NCI-H146 (cell line): ENCODE measurements around the gene GALNT18.
A peak's percentile ranks its signal among the peaks of the same experiment; 100 is the strongest.

ENCODE experiments used
- DNase-seq: peaks from one replicate; lab custom pipeline; 2025; lab: John Stamatoyannopoulos, UW

Gene GALNT18

DNA sequence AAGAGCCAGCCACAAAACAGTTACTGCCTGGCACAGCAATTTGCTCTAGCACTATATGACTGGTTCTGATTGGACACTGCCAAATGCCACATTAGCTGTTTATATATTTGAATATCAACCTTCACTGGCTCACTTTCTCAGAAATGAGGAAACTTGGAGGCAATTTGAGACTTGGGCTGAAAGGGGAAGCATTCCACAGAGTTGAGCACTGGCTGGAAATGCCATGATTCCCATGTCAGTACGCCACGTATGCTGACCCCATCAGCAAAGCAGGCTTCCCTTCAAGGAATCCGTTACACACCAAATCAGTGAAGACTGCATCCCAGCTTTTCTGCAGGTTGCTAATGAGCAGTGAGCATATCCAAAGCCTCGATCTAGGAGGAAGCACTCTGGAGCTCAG, 34.7 kb downstream of the GALNT18 start:
- no peak for DNase-seq

DNA sequence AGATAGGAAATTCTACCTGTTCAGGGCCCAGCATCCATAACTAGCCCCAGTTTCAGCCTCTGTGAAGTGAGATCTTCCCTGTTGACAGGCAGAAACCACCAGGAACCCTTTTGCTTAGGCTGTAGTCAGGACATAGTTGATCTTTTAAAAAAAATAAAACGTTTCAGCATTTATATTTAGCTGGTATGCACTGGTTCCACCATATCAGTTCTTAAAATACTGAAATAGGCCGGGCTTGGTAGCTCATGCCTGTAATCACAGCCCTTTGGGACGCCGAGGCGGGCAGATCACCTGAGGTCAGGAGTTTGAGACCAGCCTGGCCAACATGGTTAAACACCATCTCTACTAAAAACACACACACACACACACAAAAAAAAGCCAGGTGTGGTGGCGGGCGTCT, 35.3 kb downstream of the GALNT18 start:
- no peak for DNase-seq

DNA sequence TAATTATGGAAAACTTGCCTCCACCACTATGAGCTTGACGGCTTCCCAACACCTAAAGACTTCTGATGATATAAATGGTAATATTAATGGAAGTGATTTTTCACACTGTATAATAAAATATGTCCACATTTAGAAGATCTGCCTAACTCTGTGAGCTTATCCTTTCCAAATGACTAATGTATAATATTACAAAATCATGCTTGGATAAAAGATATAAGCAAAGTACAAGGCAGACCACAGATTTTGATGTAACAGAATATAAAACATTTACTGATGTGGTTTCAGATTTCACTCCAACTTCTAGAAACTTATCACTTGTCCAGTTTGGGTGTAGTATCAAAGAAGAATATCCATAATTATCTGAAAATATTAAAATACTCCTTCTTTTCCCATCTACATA, 36.9 kb downstream of the GALNT18 start:
- DNase-seq, result no peak

DNA sequence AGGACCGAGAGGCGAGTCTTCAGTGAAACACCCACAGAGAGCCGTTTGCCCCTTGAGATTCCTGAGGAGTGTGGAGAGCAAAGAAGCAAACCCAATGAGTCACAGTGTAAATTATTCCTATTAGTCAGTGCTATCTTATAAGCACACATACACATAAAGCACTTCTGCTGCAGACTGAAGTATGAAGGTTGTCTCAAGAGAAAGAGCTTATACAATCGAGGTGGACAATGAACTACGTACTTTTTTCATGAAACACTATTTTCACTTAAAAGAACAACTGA, 37.3 kb downstream of the GALNT18 start:
- no peak for DNase-seq

DNA sequence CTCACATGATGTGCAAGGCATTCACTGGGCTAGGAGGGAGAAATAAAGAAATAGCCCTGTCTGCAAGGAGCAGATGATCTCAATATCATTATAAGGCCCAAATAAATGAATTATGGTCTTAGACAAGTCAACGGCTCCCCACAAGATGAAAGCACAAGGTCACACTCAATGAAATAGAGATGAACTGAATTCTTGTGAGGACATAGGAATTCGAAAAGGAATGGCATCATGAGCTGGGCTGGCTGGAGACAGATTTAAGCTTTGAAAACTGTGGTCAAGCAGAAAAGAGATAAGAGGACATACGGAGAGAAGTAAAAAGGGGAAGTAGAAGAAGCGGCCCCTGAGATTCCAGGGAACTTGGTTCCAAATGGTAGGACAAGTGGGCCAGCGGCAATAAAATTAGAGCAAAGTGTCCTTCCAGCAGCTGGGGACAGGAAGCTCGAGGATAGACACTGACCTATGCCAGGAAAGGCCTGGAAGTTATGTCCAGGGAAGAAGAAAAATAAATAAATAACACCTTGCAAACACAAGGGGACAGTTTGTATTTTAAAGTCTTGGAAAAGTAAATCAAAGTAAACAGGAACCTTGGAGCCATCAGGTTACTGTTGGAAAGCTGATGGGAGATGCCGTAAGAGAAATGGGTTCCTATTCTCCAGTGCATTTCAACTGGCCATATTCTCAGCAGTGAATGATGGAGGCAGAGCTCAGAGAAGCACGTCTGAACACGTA, 37.8 kb downstream of the GALNT18 start:
- DNase-seq, result no peak

DNA sequence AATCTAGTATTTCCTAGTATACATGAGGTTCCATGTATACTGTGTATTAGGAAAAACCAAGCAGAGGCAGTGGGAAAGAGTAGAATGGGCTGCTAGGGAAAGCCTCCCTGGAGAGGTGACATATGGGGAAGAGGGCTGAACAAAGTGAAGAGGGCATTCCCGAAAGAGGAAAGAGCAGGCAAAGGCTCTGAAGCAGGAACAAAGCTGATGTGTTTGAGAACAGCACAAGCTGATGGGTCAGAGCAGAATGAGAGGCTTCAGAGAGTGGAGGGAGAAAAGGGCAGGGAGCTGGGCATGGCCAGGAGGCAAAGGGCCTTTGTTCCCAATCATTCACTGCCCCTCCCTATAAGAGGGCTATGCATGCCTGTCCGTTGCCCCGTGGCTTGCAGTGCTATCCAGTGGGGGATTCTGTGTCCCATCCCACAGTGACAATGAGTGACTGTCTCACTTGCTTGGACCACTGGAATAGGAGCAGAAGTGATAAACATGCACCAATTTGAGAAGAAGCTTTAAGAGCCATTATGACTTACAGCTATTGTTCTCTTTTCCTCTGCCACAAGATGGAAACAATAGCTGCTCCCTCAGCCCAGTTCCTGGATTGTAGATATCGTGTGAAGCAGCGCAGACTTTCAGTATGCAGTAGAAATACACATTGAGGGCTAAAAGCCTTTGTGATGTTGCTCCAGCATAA, 39.6 kb downstream of the GALNT18 start:
- DNase-seq, result no peak

DNA sequence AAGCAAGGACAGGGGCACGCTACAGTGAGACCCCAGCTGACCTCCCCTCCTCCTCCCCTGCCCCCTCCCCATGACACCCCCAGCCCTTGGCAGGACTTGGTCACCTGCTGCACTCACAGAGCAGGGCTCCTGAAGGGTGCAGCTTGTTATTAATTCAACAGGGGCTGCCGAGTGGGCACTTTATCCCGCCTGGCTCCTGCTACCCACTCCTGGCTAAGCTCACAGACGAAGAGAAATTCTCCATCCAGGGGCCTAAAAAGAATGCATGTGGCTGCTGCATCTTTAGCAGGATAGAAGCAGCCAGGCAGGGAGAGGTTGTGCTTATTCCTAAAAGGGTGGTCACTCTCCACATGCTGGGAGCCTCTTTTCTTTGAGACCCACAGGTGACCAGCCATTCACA, 40.3 kb downstream of the GALNT18 start:
- no peak for DNase-seq

DNA sequence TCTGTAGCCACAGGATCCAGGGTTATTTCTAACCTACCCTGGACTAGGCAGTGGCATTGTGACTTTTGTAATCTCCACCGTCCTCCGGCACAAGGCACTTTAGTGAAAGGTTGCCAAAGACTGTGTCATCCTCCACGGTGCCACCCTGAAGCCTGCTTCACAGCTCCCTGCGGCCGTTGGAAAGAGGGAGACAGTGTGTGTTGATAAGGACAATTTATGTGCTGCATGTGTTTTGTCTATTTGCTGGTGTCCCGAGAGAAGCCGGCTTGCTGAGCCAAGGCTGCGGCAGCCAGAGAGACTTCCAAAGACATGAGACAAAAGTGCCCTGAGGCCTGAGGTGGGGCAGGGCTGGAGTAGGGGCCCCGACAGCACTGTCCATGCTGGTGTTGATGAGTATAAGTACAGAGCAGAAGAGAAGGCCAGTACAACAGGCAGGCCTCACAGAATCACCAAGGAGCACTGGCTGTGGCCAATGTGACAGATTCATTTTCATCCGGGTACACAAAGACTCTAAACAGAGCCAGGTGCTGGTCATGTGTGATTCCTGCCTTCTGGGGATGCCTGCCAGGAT, 40.9 kb downstream of the GALNT18 start:
- peak; percentile 31 for DNase-seq

DNA sequence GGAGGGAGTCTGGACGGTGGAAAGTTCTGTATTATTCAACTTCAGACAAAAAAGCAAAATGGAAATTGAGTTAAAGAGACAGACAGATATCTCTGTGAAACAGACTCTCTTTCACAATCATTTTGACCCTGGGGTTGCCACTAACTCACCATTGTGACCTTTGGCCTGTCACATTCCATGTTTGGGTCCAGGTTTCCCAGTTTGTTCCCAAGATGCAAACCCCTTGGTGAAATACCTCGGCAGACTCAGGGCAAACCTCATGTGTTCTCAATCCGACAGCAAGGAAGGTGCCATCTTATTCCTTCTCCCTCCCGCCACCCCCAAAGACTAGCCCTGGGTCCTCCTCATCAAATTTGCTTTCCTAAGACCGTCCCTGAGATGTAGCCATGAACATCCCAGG, 41.8 kb downstream of the GALNT18 start:
- DNase-seq, result no peak

DNA sequence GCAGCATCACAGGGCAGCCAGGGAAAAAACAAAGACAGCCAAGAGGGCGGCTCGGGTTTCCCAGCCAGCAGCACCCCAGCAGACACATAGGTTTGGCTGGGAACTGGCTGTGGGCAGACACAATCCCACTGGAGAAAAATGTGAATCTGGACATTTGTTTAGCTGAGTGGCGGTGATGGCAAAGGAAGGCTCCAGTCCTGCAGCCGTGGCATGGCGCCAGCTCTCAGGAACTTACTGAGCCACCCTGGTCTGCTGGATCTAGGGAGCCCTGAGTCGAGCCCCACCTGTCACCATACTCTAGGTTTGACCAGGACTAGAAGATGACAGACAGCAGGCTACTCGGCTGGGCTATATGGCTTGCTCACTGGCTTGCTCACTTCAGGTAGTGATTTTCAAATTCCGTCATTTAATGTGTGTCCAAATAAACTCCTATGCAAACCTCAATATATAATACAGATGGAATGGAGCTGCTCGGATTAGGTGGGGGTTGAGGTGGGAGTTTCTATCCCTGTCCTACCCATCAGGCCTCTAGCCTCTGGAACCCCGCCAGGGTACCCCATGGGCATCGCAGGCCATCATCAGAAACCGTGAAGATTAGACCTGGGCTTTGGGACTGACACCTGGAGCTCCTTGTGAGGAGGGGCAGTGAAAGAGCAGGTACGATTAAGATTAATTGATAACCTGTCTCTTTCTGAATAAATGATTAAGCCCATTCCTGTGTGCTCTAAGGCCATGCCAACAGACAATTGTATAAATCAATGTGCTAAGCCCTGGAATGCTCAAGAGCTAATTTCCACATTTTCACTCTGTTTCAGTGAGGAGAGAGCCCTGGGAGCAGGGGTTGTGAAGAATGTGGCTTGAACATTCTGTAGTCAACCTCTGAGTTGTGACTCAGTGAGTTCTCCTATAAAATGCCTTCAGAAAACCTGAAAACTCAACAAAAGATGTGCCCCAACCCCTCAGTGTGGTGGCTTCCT, 42.5 kb downstream of the GALNT18 start:
- no peak for DNase-seq

DNA sequence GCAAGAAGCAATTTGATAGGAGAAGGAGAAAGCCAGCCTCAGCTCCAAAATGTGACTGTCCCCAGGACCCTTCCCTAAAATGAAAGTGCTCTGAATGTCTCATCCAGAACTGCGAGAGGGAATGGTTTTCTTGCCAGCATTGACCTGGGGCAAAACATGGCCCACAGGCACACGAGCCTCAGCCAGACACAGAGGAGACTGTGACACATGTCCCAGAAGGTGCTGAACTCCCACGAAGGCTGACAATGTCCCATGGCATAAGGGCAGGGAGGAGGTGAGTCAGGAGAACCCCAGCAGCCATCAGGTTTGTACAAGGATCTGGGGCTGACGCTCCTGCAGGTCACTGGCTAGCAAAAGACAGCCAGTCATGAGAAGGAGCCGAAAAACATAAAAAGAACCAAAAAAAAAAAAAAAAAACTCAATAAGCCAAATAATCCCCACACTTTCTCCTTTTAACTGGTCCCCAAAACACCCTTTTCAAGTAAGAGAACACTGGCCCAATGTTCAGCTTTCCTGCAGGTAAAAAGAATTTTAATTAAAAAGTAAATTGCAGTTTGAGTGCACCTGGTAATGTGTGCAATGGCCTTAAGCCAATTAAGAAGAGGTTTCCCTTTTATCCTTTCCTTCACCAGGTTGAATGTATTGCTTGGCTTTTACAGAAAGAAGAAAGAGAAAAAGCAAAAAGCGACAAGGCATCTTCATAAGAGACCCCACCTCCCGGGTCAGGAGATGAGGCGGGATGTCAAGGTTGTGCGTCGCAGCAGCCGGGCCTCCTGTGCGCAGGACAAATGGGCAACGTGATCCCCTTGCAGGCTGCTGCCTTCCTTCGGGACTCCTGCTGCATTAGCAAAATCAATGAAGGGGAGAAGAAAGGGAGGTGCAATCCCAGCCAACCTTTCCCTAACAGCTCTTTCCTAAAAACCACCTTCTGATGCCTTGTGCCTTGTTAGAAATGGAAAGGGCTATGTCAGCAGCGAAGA, 43.6 kb downstream of the GALNT18 start:
- no peak for DNase-seq

DNA sequence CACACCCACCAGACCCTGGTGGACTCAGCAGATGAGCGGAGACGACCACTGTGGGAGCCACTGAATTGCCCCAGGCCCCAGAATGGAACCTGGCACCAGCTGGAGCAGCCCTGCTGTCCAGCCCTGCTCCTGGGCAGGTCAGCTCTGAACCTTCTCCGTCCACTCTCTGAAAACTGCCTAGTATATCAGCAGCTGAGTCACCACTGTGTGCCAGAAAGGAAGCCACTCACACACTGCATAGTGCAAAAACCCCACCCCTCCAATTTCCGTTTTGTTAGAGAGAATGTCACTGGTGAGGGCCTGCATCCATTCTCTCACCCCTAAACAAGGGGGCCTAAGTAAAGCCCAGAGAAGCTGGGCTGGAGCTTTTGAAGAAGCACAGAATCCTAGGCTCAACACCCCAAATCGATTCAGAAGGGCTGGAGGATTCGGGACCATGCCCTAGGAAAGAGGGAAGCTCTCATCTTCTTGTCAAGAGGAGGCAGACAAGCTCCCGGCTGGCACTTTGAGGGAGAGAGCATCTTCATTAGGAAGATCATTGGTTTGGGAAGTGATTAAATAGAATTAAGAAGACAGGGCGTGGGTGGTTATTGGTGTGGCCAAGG, 44.5 kb downstream of the GALNT18 start:
- no peak for DNase-seq

DNA sequence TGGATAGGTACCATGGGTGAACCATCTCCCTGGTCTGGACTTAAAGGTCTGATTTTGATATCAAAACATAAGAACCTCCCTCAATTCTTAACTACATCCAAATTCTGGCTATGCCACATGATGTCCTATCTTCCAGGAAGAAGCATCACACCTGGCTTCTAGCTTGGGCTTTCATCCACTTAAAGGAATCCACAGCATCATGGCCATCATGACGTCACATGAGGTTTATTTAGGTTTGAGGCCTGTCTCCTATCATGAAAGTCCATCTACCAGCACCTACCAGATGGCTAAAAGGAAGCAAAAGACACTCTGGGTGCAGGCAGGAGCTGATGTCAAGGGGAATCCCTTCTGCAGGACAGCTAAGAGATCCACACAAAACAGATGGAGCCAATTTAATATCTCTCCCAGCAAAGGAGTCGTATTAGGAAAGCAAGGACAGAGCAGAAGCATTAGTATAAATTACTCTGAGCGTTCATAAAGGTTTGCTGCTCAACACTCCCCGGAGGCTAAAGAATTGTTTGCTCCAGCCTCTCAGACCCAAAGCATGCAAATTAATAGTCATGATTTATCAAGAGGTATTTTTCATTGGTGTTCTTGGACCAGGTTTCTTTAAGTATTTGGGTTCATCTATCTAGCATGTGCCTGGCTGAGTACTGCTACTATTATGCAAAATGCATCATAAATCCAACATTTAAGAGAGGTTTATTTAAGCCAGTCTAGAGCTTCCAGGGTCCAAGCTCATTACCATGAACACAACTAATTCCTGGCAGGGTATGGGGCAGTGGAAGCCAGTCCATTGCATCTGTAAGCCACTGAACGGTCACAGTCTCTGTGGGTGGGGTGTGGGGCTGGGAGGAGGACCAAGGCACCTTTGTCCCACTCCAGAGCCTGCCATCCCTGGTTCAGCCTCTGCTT, 47.2 kb downstream of the GALNT18 start:
- no peak for DNase-seq

DNA sequence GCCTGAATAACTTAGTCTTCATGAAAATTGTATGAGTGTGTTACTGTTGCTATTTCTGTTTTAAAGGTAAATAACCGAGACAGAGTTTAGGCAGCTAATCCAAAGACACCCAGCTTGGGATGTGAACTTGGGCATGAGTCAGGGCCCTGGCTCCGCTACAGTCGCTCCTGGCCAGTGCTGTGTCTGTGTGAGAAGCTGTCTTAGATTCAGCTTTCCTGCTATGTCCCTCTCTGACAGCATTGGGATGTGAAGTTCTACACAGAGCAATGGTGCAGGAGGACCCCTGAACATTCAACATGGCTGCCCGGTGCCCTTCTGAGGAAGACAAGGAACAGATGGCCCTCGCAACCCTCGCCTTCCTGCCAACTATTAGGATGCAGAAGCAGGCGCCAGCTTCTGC, 49.4 kb downstream of the GALNT18 start:
- no peak for DNase-seq

DNA sequence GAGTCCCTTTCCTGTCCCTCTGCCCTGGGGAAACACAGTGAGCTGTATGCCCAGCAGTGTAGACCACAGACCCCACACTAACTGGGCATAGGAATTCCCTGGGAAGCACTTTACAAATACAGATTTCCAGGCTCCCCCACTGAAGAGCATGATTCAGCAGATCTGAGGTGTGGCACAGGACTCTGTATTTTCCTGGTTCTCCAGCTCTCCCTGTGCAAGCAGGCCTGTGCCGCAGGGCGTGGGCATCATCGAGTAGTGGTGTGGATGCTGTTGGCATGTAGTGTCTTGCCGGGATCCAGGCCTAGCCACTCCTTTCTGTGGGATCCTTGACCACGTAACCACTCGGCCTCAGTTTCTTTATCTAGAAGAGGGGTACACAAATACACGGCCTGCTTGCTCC, 49.9 kb downstream of the GALNT18 start:
- DNase-seq, result no peak

DNA sequence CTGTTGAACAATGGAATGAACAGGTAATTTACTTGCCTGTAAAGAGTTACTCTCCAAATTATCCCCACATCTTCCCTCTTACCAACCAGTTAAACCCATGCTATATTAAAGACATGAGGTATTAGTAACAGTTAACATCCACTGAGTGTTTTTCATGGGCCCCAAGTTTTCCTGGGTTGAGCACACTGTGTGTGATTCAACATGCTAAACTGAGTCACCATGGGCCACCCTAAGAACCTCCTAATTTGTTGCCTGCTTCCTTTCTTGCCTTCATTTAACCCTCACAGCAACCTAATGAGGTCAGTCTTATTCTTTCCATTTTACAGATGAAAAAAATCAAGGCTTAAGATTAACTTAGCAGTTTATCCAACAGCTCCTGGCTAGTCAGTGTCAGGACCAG, 51.0 kb downstream of the GALNT18 start:
- DNase-seq, result no peak

DNA sequence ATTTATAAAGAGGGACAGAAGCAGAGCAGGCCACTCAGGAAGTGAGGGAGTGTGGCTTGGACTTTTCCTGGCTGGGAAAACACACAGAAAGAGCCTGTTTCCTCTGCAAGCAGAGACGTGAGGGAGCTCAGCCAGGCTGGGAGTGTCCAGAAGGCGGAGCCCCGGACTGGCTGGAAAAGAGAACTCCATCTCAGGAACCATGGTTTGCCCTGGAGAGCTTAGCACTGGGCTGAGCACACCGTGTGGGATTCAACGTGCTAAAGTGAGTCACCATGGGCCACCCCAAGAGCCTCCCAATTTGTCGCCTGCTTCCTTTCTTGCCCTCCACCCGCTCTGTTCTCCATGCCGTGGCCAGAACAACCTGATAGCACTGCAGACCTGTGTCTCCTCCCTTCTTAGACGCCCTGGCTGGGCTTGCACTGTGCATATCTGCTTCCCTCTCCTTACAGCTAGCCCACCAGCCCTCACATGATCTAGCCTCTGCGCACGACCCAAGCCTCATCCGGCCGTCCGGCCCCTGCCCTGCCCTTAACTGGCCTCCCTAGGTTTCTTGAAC, 51.8 kb downstream of the GALNT18 start:
- DNase-seq, result no peak

DNA sequence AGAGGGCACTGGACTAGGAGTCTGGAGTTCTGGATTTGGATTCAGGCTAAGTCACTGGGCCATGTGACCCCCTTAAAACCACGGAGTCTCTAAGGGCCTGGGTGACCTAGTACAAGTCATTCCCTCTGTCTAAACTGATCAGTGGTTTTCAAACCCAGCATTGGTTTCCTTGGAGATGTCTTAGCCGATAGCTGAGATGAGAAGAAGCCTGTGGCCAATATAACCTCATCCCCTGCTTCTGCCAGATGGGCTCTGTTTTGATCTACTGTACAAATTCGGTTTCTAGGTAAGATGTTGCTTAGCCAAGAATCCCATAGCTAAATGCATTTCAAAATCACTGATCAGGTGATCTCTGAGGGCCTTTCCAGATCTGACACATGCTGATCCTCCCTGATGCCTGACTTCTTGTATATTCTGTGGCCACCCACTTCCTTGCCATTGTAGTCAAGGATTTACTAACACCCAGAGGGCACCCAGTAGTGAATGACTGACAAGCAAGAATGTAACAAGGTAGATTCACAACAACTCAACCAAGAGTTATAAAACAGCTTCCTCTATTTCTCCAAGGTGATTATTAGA, 53.1 kb downstream of the GALNT18 start:
- DNase-seq, result no peak
